Loucy (cell line): Measurements from ENCODE around the gene NAP1L1.

Experiments
- EZH2phosphoT487 ChIP-seq: fragments of 200-600 bp; IDR thresholded peaks from 2 replicates; pipeline ENCODE4 v1.6.1; 2018; ENCODE audit warnings: antibody characterized with exemption, mild to moderate bottlenecking, moderate library complexity, borderline replicate concordance
- TF ChIP-seq, protein P1 (sequence below): fragments of 200-600 bp; sonication (generic); conservative IDR thresholded peaks from 2 replicates; pipeline ENCODE4 v1.5.1; 2014; ENCODE audit warnings: mild to moderate bottlenecking, antibody characterized with exemption, low read length

DNA sequence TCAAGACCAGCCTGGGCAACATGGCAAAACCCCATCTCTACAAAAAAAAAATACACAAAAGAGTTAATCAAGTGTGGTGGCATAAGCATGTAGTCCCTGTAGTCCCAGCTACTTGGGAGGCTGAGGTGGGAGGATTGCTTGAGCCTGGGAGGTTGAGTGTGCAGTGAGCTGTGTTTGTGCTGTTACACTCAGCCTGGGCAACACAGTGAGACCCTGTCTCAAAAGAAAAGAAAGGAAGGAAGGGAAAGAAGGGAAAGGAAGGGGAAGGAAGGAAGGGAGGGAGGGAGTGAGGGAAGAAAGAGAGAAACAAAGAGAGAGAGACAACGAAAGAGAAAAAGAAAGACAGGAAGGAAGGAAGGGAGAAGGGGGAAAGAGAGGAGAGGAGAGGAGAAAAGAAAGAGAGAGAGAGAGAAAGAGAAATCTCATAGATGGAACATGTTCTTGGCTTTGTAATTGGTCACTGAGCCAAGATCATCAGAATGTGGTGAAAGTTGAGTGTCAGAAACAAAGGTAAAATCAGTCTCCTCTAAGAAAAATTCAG, 26.8 kb upstream of the NAP1L1 start:
- TF ChIP-seq, protein P1, sequence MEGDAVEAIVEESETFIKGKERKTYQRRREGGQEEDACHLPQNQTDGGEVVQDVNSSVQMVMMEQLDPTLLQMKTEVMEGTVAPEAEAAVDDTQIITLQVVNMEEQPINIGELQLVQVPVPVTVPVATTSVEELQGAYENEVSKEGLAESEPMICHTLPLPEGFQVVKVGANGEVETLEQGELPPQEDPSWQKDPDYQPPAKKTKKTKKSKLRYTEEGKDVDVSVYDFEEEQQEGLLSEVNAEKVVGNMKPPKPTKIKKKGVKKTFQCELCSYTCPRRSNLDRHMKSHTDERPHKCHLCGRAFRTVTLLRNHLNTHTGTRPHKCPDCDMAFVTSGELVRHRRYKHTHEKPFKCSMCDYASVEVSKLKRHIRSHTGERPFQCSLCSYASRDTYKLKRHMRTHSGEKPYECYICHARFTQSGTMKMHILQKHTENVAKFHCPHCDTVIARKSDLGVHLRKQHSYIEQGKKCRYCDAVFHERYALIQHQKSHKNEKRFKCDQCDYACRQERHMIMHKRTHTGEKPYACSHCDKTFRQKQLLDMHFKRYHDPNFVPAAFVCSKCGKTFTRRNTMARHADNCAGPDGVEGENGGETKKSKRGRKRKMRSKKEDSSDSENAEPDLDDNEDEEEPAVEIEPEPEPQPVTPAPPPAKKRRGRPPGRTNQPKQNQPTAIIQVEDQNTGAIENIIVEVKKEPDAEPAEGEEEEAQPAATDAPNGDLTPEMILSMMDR = no peak
- TF ChIP-seq EZH2phosphoT487 = no peak
